Hematopoietic multipotent progenitor cell (in vitro differentiated cells): ENCODE measurements around the gene RNF151. TPM values are rescaled to one million over a fixed set of nuclear protein-coding genes. Genes with fewer than 3 reads are reported as not detected.
"Not testable (repeated sequence)": the region's sequence is repeated elsewhere in the genome, so short reads cannot be mapped to it uniquely, and the experiment has no call there.

Experiments used
- DNase-seq, 3 donors: peaks; one replicate each; pipeline ENCODE4 v3.0.0-alpha.2; 2011 to 2015; ENCODE audit warnings: low read depth in 2 of 3, low spot score in 2 of 3
- total RNA-seq: library from RNA; depleted of rRNA; stranded (reverse); fragments of >200 nt; gene quantifications from one replicate; pipeline ENCODE4 v1.2.3, GENCODE V29; 2012

The RNF151 gene, protein sequence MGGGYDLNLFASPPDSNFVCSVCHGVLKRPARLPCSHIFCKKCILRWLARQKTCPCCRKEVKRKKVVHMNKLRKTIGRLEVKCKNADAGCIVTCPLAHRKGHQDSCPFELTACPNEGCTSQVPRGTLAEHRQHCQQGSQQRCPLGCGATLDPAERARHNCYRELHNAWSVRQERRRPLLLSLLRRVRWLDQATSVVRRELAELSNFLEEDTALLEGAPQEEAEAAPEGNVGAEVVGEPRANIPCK
- 0.54 TPM for total RNA-seq

DNA sequence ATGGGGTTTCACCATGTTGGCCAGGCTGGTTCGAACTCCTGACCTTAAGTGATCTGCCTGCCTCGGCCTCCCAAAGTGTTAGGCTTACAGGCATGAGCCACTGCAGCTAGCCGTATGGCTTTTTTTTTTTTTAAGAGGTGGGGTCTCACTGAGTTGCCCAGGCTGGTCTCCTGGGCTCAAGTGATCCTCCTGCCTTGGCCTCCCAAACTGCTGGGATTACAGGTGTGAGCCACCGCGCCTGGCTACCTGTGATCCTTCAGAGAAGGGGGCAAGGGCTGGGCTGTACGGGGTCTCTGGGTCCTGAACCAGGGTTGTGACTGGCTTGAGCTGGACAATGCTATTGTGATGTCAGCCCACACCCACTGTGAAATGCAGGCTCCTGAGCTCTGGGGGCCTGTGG lies at the start of gene RNF151:
Gene RNF151 (plus strand): TSS at position 397 of the 400 bp plus-strand sequence. CDS start 26 bp downstream, outside the sequence.
- DNase-seq, result no peak

- no peak for DNase-seq
These were observed 49.5 kb upstream of the RNF151 start for GRCh38 chr16:1917056-1917664.

GRCh38 chr16:1917665-1918350 lies 48.8 kb upstream of the RNF151 start:
- DNase-seq, result no peak

DNA sequence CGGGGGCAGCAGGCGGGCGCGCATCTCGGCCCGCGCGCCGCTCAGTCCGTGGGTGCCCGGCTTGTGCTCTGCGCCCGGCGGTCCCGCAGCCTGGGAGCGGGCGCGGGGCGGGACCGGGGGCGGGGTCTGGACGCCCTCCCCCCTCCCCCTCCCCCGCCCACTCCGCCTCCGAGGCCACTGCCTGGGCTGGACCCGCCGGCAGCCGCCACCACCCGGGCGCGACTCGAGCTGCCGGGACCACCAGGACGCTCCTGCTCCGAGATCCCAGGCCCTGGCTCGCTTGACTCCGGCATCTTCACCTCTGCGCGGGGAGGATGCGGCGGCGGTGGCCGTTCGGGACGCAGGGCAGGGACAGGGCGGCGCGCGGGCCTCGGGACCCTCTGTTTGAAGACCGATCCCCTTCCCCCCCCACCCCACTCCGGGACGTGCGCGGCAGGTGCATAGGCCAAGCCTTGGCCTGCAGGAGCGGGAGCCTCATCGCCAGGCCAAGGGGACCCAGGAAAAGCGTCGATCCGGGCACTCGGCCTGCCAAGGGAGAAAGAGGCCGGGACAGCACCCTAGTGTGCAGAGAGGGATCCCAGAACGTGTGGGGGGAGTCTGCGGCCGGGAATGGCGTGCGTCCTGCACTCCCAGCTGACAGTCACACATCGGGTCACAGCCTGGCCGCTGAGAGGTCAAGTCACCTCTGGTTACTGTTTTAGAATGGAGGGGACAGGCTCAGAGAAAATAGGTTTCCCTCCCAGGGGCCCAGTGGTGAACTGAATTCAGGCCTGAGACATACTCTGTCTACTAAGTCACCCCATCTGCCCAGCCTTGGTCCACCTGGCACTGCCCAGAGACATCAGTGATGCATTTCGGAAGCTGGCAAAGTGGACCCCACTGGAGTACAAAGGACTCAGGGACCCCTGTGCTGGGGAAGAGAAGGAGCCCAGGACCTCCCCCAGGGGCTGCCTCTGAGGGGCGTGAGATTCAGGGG lies 48.0 kb upstream of the RNF151 start, which contains the start of gene HS3ST6:
Gene HS3ST6 (minus strand): TSS at position 65 of the 976 bp plus-strand sequence. CDS start 92 bp downstream, outside the sequence.
- no peak for DNase-seq

DNA sequence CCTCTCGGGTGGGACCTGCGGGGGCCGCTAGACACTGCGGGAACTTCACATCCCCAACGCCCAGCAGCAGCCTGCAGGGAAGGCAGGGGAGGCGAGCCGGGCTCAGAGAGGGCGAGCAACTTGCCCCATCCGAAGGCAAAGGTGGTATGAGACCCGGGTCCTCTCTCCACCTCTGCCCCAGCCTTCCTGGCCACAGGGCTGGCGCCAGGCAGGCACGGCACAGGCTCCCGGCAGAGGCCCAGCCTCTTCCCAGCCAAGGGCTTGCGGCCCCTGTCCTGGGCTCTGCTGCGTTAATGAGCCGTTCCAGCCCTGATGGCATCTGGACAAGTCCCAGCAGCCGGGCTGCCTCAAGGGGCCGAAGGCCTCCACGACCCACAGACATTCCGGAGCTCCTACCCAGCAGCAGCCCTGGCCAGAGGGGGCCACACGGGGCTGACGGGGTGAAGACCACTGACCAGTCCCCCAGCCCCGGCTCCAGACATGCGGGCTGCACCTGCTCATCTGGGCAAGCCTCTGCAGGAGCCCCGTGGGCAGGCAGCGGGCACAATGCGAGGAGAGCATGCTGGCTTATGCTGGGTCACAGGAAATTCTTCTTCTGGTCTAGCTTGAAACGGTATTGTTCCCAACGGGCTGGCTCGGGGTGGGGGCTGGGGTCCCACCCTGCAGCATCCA lies 47.2 kb upstream of the RNF151 start:
- DNase-seq, result no peak

DNA sequence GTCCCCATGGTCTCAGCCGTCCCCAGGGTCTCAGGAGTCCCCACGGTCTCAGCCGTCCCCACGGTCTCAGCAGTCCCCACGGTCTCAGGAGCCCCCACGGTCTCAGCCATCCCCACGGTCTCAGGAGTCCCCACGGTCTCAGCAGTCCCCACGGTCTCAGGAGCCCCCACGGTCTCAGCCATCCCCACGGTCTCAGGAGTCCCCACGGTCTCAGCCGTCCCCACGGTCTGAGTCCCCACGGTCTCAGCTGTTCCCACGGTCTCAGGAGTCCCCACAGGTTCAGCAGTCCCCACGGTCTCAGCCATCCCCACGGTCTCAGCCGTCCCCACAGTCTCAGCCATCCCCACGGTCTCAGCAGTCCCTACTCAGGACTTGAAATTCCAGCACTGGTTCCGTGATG lies 46.5 kb upstream of the RNF151 start:
- not testable (repeated sequence) for DNase-seq

DNA sequence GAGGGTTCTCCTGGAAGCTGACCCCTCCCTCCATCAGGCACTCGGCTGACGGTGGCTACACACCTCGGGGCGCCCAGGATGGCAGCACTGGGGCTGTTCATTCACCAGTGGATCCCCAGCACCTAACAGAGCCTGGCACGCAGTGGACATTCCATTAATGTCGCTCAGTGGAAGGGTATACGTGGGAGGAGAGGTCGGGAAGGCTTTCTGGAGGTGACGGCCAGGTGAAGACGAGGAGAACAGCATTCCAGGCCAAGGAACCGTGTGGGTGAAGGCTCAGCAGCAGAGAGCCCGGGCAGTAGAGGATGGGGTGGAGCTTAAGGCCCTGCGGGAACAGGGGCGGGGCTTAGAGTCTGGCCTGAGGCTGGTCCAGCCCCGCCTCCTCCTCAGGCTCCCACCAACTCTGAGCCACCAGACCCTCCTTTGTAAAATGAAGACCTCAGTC lies 45.9 kb upstream of the RNF151 start:
- DNase-seq, result peak in 2 of 3 donors; percentile 47 to 51

DNA sequence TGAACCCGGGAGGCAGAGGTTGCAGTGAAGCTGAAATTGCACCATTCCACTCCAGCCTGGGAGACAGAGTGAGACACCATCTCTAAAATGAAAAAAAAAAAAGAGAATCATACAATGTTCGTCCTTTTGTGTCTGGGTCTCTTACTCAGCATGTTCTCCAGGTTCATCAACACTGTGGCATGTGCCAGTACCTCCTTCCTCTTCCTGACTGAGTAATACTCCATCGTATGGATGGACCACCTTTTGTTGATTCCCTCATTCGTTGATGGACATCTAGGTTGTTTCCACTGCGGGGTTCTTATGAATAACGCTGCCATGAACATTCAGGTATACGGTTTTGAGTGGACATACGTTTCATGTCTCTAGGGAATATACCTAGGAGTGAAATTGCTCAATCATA lies 44.3 kb upstream of the RNF151 start:
- DNase-seq, result no peak

DNA sequence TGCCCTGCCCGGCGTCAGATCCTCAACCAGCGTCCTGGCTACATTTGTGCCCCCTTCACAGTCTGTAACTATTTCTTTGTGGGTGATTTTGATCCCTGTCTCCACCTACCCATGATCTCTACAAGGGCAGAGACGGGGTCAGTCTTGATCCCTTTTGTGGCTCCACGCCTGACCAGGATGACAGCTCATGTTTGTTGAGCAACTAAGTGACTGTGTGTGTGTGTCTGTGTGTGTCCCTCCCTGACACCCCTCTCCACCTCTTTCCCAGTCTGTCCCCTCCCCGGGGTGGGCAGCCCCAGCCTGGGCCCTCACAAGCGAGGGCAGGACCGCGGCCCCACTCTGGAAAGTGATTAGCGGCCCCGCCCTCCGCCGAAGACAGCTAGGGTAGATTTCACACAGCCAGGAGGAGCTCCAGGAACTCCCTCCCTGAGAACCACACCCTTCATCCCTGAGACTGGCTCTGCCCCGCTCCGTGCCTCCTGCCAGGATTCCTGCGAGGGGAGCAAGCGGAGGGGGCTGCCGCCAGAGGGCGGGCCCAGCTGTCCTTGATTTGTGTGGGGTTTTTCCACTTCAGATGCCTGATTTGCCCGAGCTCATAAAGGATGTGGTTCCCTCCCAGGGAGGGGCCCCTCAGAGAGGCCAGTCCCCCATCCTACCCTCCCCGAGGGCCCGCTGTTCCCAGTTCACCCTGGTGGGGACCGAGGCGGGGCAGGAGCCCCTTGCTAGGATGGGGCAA lies 43.2 kb upstream of the RNF151 start:
- peak in 2 of 3 donors; percentile 21 to 33 for DNase-seq

DNA sequence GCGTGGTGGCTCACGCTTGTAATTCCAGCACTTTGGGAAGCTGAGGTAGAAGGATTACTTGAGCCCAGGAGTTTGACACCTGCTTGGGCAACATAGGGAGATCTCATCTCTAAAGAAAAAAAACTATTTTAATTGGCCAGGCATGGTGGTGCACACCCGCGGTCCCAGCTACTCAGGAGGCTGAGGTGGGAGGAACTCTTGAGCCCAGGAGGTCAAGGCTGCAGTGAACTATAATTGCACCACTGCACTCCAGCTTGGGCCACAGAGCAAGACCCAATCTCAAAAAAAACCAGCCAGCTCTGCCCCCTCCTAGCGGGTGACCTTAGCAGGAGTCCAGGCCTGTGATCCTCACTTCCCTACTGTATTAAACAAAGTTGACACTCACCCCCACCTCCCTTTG lies 42.6 kb upstream of the RNF151 start:
- DNase-seq, result no peak

- DNase-seq, result no peak
These were observed 40.4 kb upstream of the RNF151 start for GRCh38 chr16:1926271-1926670.

- DNase-seq, result peak in 2 of 3 donors; percentile 29 to 35
These were observed 37.6 kb upstream of the RNF151 start for GRCh38 chr16:1929105-1929504.

GRCh38 chr16:1929578-1930337 lies 36.9 kb upstream of the RNF151 start:
- DNase-seq, result peak; percentile 86

GRCh38 chr16:1930338-1930720 lies 36.3 kb upstream of the RNF151 start:
- no peak for DNase-seq

DNA sequence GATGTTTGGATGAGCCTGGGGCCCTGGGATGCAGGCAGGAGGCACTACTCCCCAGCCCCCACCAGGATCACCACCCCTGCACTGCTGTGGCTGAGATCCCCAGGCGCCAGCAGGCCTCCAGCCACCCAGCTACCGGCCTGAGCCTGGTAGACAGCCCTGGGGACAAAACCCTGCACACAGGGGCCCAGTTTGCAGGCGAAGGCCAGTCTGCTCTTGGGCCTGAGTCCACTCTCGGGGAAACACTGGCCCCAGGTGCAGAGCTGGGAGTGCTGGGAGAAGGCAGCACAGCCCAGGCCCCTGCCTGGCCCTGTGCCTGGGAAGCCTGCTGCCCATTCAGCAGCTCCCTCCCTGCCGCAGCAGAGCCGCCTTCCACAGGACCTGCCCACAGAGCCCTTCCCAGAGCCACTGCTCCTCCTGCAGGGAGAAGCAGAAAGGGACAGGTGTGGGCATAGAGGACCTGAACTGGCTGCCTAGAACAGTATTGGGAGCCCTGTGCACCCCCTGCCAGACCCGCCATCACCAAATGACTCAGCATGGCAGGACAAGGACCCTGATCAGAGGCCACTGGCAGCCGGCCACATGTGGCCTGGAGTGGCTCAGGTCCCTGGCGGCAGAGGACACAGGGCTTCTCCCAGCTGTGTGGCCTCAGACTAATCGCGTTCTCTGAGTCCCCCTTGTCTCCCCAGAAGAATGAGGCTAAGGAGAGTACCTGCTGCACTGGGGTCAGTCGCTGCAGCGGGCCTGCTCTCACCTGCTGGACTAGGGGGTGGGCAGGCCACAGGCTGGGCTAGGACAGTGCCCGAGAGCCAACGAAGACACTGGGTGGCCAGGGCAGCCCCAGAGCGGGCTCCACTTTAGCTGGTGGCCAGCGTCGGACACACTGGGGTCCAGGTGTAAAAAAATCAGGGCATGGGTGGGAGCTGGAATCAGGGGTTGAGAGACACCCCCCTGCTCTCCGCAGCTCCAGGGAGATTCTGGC lies 34.3 kb upstream of the RNF151 start:
- DNase-seq, result no peak

GRCh38 chr16:1933097-1933661 lies 33.5 kb upstream of the RNF151 start:
- no peak for DNase-seq

GRCh38 chr16:1936945-1937479 lies 29.6 kb upstream of the RNF151 start:
- DNase-seq, result no peak
